AG04450 (cell line): ENCODE measurements around the gene ARRDC1. TPM values are rescaled to one million over a fixed set of nuclear protein-coding genes. Genes with fewer than 3 reads are reported as not detected.
A peak's percentile ranks its signal among the peaks of the same experiment; 100 is the strongest.

Experiments used
- CTCF ChIA-PET: fragments of 300-600, 350-600 bp; formaldehyde crosslinking; extraction: SDS; loops from one replicate; lab custom pipeline; 2022; ENCODE audit warnings: antibody characterized with exemption, inconsistent platforms; lab: Charles Lee
- POLR2A ChIA-PET: fragments of 350-600 bp; formaldehyde crosslinking; extraction: SDS; loops from one replicate; lab custom pipeline; 2021; ENCODE audit warnings: antibody characterized with exemption, inconsistent platforms; lab: Yijun Ruan, JAX
- DNase-seq: peaks from one replicate; pipeline ENCODE4 v3.0.0-alpha.2; 2011; ENCODE audit warnings: low read depth, low spot score
- H3K27ac ChIP-seq: one replicate; pipeline ENCODE4 v1.5.1; 2012; ENCODE audit warnings: low read depth, low read length, control low read depth
- H3K27me3 ChIP-seq: one replicate; pipeline ENCODE4 v1.6.0; 2012; ENCODE audit warnings: low read length; ENCODE audit not compliant: control insufficient read depth, insufficient read depth
- H3K4me3 ChIP-seq: 2 replicates; pipeline ENCODE4 v1.5.1; 2011; ENCODE audit warnings: mild to moderate bottlenecking, low read depth, low read length, control low read depth
- H3K9me3 ChIP-seq: 2 replicates; pipeline ENCODE4 v1.5.1; 2012; ENCODE audit warnings: low read length; ENCODE audit not compliant: control insufficient read depth, insufficient read depth
- polyA plus RNA-seq: library from polyadenylated mRNA; depleted of rRNA; stranded (reverse); fragments of >200 nt; gene quantifications from 2 replicates; pipeline ENCODE4 v1.2.3, GENCODE V29; 2011
- TF ChIP-seq, protein P1 (sequence below): IDR thresholded peaks from 2 replicates; pipeline ENCODE4 v1.5.1; 2011; ENCODE audit warnings: low read depth, low read length, control low read depth, inconsistent platforms

ARRDC1 gene
- polyA plus RNA-seq, 1 experiment, result 12.1 TPM

- Histone ChIP-seq H3K4me3 (no peak overlapping the region), H3K9me3 (no peaks in the 10 kb centered on the region; the same call in 1 of the 2 replicates), H3K27ac (no peak overlapping the region), H3K27me3 (no peaks in the 10 kb centered on the region)
- CTCF ChIA-PET, result no interaction called here
- DNase-seq, result no peak
- POLR2A ChIA-PET, result no interaction called here
- TF ChIP-seq, protein P1, sequence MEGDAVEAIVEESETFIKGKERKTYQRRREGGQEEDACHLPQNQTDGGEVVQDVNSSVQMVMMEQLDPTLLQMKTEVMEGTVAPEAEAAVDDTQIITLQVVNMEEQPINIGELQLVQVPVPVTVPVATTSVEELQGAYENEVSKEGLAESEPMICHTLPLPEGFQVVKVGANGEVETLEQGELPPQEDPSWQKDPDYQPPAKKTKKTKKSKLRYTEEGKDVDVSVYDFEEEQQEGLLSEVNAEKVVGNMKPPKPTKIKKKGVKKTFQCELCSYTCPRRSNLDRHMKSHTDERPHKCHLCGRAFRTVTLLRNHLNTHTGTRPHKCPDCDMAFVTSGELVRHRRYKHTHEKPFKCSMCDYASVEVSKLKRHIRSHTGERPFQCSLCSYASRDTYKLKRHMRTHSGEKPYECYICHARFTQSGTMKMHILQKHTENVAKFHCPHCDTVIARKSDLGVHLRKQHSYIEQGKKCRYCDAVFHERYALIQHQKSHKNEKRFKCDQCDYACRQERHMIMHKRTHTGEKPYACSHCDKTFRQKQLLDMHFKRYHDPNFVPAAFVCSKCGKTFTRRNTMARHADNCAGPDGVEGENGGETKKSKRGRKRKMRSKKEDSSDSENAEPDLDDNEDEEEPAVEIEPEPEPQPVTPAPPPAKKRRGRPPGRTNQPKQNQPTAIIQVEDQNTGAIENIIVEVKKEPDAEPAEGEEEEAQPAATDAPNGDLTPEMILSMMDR, result no peak
Observed at GRCh38 chr9:137575364-137575715, 30.1 kb upstream of the ARRDC1 start.

DNA sequence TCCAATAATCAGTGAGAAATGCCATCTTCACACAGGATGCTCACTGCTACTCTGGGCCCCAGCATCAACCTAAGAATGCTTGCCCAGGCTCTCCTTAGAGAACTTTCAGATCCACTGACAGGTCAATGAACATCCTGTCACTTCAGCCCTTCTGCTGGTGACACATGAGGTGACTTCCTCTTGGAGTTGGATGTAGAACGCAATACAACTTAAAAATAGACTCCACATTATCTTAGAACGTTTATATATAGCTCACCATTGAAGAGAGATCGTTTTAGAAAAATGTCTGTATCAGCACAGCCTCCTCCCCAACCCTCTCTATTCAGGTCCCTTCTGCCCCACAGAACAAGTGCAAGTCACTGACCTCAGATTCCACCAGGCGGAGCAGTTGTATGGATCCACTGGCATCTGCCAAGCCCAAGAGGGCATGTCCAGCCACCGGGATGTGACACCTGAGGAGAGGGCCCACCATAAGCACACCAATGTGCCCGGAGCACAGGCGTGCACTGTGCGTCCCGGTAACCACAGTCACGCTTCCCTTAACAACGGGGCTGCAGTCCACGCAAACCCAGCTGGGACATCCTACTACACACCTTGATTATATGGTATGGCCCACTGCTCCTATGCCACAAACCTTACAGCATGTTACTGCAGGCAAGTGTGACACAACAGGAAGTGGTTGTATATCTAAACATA lies 29.6 kb upstream of the ARRDC1 start:
- TF ChIP-seq, protein P1, result no peak
- ChIA-PET CTCF (interaction anchor here (0.8 to 1.7 kb wide), 2 partner anchors 41 to 97 kb away, joined by 3 to 12 read pairs; no protein-coding TSS in a partner anchor), POLR2A (no interaction called here)
- no peak overlapping the region for H3K27ac ChIP-seq
- DNase-seq, result no peak
- no peak overlapping the region for H3K4me3 ChIP-seq
- H3K9me3 ChIP-seq, result no peaks in the 10 kb centered on the region; the same call in 1 of the 2 replicates
- no peaks in the 10 kb centered on the region for H3K27me3 ChIP-seq

- Histone ChIP-seq H3K9me3 (no peaks in the 10 kb centered on the region; the same call in 1 of the 2 replicates), H3K27ac (peak within 1 kb of the TSS; percentile 75), H3K27me3 (no peaks in the 10 kb centered on the region), H3K4me3 (peak within 1 kb of the TSS; percentile 91)
- ChIA-PET POLR2A (interaction anchor here (0.6 to 1.1 kb wide), 3 partner anchors 12 to 155 kb away, joined by 4 to 15 read pairs (median 4); partner anchors contain the start of genes EXD3 and NOXA1), CTCF (interaction anchor here (0.7 to 2.5 kb wide), 8 partner anchors 10 to 112 kb away, joined by 3 to 37 read pairs (median 3); partner anchors contain the start of gene PNPLA7)
- peak; percentile 63 for DNase-seq
- TF ChIP-seq, protein P1, result peak; percentile 82
Observed at GRCh38 chr9:137578518-137579258, 26.8 kb upstream of the ARRDC1 start, which contains the start of gene DPH7. Gene DPH7 (minus strand): TSS chr9:137578925. CDS start chr9:137578777, 148 bp downstream.

GRCh38 chr9:137579259-137579604 lies 26.3 kb upstream of the ARRDC1 start:
- no peak for DNase-seq
- POLR2A ChIA-PET, result interaction anchor here (0.7 to 1.1 kb wide), 2 partner anchors 12 to 33 kb away, joined by 3 to 4 read pairs; no protein-coding TSS in a partner anchor
- TF ChIP-seq, protein P1, result no peak

More at GRCh38 chr9:137579259-137579604, 26.3 kb upstream of the ARRDC1 start:
- H3K27ac ChIP-seq, result peak overlapping the region; percentile 75
- peak overlapping the region; percentile 91 for H3K4me3 ChIP-seq
- H3K27me3 ChIP-seq, result no peaks in the 10 kb centered on the region
- CTCF ChIA-PET, result interaction anchor here (0.7 to 2.5 kb wide), 8 partner anchors 9 to 112 kb away, joined by 3 to 37 read pairs (median 3); partner anchors contain the start of gene PNPLA7
- H3K9me3 ChIP-seq, result no peaks in the 10 kb centered on the region; the same call in 1 of the 2 replicates
